OCI-LY1 (cell line): ENCODE measurements around the gene ARHGEF10L.

Experiments
- CTCF ChIP-seq: fragments of 200-600 bp; sonication (generic), shearing (Covaris generic); IDR thresholded peaks from 2 replicates; pipeline ENCODE4 v1.5.1; 2017; ENCODE audit warnings: mild to moderate bottlenecking, antibody characterized with exemption, low read length, moderate library complexity, mixed read lengths
- EZH2 ChIP-seq: fragments of 200-600 bp; sonication (generic), shearing (Covaris generic); IDR thresholded peaks from 2 replicates; pipeline ENCODE4 v1.8.0; 2017; ENCODE audit warnings: borderline replicate concordance, mixed run types, mild to moderate bottlenecking, antibody characterized with exemption, low read length, moderate library complexity, mixed read lengths

GRCh38 chr1:17611991-17612390, 72.5 kb downstream of the ARHGEF10L start:
- TF ChIP-seq CTCF, result no peak
- no peak for TF ChIP-seq EZH2
